ENCODE measurements around the gene CCDC40.

The CCDC40 gene

GRCh38 chr17:80008848-80009247 lies 27.6 kb upstream of the CCDC40 start:
- DNase-seq (ENCODE audit: low read depth, low spot score): no peak
- ChIA-PET POLR2A (interaction anchor here (1.0 kb wide), 1 partner anchor 170 kb away, joined by 3 read pairs; no protein-coding TSS in a partner anchor), CTCF (interaction anchor here (0.6 to 8.5 kb wide), 44 partner anchors 9 to 268 kb away, joined by 3 to 212 read pairs (median 4); partner anchors contain the start of gene GAA)
- no peak for TF ChIP-seq CTCF (IDR thresholded peaks at IDR 0.05; ENCODE audit: insufficient read depth, low read length, missing control alignments)
- no peak overlapping the region for H3K4me3 ChIP-seq (ENCODE audit: low read depth, low read length)

- no peak overlapping the region for H3K4me3 ChIP-seq (ENCODE audit: low read depth, low read length)
- POLR2A ChIA-PET: no interaction called here
- no peak for DNase-seq (ENCODE audit: low read depth, low spot score)
- CTCF ChIA-PET: interaction anchor here (0.9 to 8.5 kb wide), 22 partner anchors 8 to 269 kb away, joined by 3 to 212 read pairs (median 6); no protein-coding TSS in a partner anchor
- TF ChIP-seq CTCF (IDR thresholded peaks at IDR 0.05; ENCODE audit: insufficient read depth, low read length, missing control alignments): no peak
Measured at GRCh38 chr17:80009391-80010282, 26.8 kb upstream of the CCDC40 start.

GRCh38 chr17:80010283-80010858 lies 26.1 kb upstream of the CCDC40 start:
- CTCF ChIA-PET: interaction anchor here (1.0 to 8.5 kb wide), 4 partner anchors 10 to 72 kb away, joined by 3 to 212 read pairs (median 4); no protein-coding TSS in a partner anchor
- POLR2A ChIA-PET: no interaction called here
- DNase-seq (ENCODE audit: low read depth, low spot score): no peak
- no peak for TF ChIP-seq CTCF (IDR thresholded peaks at IDR 0.05; ENCODE audit: insufficient read depth, low read length, missing control alignments)
- H3K4me3 ChIP-seq (ENCODE audit: low read depth, low read length): no peak overlapping the region

GRCh38 chr17:80011989-80012555 lies 24.4 kb upstream of the CCDC40 start:
- H3K4me3 ChIP-seq (ENCODE audit: low read depth, low read length): no peak overlapping the region
- no peak for TF ChIP-seq CTCF (IDR thresholded peaks at IDR 0.05; ENCODE audit: insufficient read depth, low read length, missing control alignments)
- CTCF ChIA-PET: interaction anchor here (8.5 kb wide), 1 partner anchor 18 kb away, joined by 212 read pairs; no protein-coding TSS in a partner anchor
- no peak for DNase-seq (ENCODE audit: low read depth, low spot score)
- POLR2A ChIA-PET: no interaction called here

- no peak overlapping the region for H3K4me3 ChIP-seq (ENCODE audit: low read depth, low read length)
- ChIA-PET CTCF (interaction anchor here (1.7 to 2.6 kb wide), 2 partner anchors 7 to 16 kb away, joined by 8 to 12 read pairs; no protein-coding TSS in a partner anchor), POLR2A (no interaction called here)
- DNase-seq (ENCODE audit: low read depth, low spot score): no peak
- TF ChIP-seq CTCF (IDR thresholded peaks at IDR 0.05; ENCODE audit: insufficient read depth, low read length, missing control alignments): no peak
Measured at GRCh38 chr17:80012765-80013741, 23.4 kb upstream of the CCDC40 start.

All from AG04449 (cell line).